Smooth muscle cell (in vitro differentiated cells): Measurements from ENCODE around the gene CLSTN1. TPM values are rescaled to one million over a fixed set of nuclear protein-coding genes. Genes with fewer than 3 reads are reported as not detected.

ENCODE experiments used
- DNase-seq: peaks from one replicate; lab custom pipeline; 2025; ENCODE audit not compliant: unreplicated experiment; lab: John Stamatoyannopoulos, UW
- H2AFZ ChIP-seq: fragments of 200-600 bp; sonication (generic); 2 replicates; pipeline ENCODE4 v1.6.0; 2016; ENCODE audit warnings: antibody characterized with exemption, low read depth, mild to moderate bottlenecking
- H3F3A ChIP-seq: fragments of 200-600 bp; sonication (generic); 2 replicates; pipeline ENCODE4 v1.6.0; 2017; ENCODE audit warnings: antibody characterized with exemption, low read depth
- H3K27ac ChIP-seq: fragments of 200-600 bp; sonication (generic); 2 replicates; pipeline ENCODE4 v1.5.1; 2016; ENCODE audit warnings: low read depth, mild to moderate bottlenecking
- H3K27me3 ChIP-seq: fragments of 200-600 bp; sonication (generic); 2 replicates; pipeline ENCODE4 v1.6.1; 2016; ENCODE audit warnings: low read depth, mild to moderate bottlenecking
- H3K36me3 ChIP-seq: fragments of 200-600 bp; sonication (generic); 2 replicates; pipeline ENCODE4 v1.5.1; 2016; ENCODE audit warnings: low read depth
- H3K4me1 ChIP-seq: fragments of 200-600 bp; sonication (generic); 2 replicates; pipeline ENCODE4 v1.5.1; 2016; ENCODE audit warnings: low read depth
- H3K4me2 ChIP-seq: fragments of 200-600 bp; sonication (generic); 2 replicates; pipeline ENCODE4 v1.6.0; 2016; ENCODE audit warnings: mild to moderate bottlenecking
- H3K4me3 ChIP-seq: fragments of 200-600 bp; sonication (generic); 2 replicates; pipeline ENCODE4 v1.5.1; 2016; ENCODE audit warnings: mild to moderate bottlenecking
- H3K79me2 ChIP-seq: fragments of 200-600 bp; sonication (generic); 2 replicates; pipeline ENCODE4 v1.6.0; 2016; ENCODE audit warnings: low read depth, mild to moderate bottlenecking
- H3K9ac ChIP-seq: fragments of 200-600 bp; sonication (generic); 2 replicates; pipeline ENCODE4 v1.6.0; 2016; ENCODE audit warnings: low read depth
- H3K9me3 ChIP-seq: fragments of 200-600 bp; sonication (generic); replicated peaks from 2 replicates; pipeline ENCODE4 v1.5.1; 2016; ENCODE audit warnings: low read depth
- H4K20me1 ChIP-seq: fragments of 200-600 bp; sonication (generic); 2 replicates; pipeline ENCODE4 v1.6.0; 2016; ENCODE audit warnings: low read depth
- WGBS: methylation state at CpG from one replicate; pipeline ENCODE4 v1.1.7; 2016; ENCODE audit warnings: low lambda C conversion rate; 5-methylcytosine and 5-hydroxymethylcytosine counted together
- polyA plus RNA-seq: library from polyadenylated mRNA; unstranded; fragments of >200 nt; fragmentation: Nextera tagmentation; extraction: Ambion mirVana; gene quantifications from 2 replicates; pipeline ENCODE4 v1.2.1, GENCODE V29; 2016
- total RNA-seq: library from RNA; depleted of rRNA; stranded (reverse); fragments of >200 nt; gene quantifications from 2 replicates; pipeline ENCODE4 v1.2.3, GENCODE V29; 2014
- TF ChIP-seq, protein P1 (sequence below): fragments of 200-600 bp; sonication (generic); IDR thresholded peaks from 2 replicates; pipeline ENCODE4 v1.5.1; 2017; ENCODE audit warnings: borderline replicate concordance, mild to moderate bottlenecking, antibody characterized with exemption; ENCODE audit not compliant: insufficient read depth, poor library complexity, severe bottlenecking

Gene CLSTN1
- total and polyA plus RNA-seq, 2 experiments from 2014 or later: 51.3 to 83.5 TPM

DNA sequence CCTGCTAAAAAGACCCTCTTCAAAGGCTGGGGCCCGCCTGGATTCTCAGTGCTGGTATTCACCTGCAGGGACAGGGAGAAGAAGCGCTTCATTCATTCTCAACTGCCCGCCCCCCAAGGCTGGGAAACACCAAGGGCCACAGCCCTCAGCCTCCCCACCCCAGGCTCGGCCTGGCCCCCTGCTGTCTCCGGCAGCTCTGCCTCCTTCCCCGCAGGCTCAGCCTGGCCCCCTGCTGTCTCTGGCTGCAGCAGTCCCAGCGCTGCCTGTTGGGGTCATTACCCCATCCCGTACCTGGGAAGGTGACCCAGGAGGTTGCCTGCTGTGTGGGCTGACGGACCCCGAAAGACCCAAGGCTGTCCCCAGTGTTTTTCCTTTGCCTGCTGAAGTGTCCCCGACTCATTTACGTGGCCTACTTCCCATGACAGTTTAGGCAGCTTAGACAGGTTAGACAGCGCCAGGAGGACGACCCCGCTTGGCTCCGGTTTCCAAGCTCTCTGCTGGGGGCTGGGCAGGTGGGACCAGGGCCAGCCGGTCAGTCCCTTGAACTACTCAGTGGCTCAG is 22.9 kb upstream of the CLSTN1 start:
- Histone ChIP-seq H3K79me2 (no peaks in the 10 kb centered on the region), H3K9ac (no peak overlapping the region), H3K4me2 (no peak overlapping the region), H3K9me3 (no peaks in the 10 kb centered on the region), H4K20me1 (no peaks in the 10 kb centered on the region), H3K27me3 (no peaks in the 10 kb centered on the region), H3K4me1 (peaks cover 4% of the 10 kb centered on the region), H3K27ac (no peak overlapping the region), H2AFZ (no peak overlapping the region), H3K4me3 (no peak overlapping the region), H3F3A (no peaks in the 10 kb centered on the region), H3K36me3 (no peaks in the 10 kb centered on the region)
- TF ChIP-seq, protein P1, sequence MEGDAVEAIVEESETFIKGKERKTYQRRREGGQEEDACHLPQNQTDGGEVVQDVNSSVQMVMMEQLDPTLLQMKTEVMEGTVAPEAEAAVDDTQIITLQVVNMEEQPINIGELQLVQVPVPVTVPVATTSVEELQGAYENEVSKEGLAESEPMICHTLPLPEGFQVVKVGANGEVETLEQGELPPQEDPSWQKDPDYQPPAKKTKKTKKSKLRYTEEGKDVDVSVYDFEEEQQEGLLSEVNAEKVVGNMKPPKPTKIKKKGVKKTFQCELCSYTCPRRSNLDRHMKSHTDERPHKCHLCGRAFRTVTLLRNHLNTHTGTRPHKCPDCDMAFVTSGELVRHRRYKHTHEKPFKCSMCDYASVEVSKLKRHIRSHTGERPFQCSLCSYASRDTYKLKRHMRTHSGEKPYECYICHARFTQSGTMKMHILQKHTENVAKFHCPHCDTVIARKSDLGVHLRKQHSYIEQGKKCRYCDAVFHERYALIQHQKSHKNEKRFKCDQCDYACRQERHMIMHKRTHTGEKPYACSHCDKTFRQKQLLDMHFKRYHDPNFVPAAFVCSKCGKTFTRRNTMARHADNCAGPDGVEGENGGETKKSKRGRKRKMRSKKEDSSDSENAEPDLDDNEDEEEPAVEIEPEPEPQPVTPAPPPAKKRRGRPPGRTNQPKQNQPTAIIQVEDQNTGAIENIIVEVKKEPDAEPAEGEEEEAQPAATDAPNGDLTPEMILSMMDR: no peak
- WGBS: 70% methylated on average over 17 of the region's 17 CpGs
- no peak for DNase-seq

DNA sequence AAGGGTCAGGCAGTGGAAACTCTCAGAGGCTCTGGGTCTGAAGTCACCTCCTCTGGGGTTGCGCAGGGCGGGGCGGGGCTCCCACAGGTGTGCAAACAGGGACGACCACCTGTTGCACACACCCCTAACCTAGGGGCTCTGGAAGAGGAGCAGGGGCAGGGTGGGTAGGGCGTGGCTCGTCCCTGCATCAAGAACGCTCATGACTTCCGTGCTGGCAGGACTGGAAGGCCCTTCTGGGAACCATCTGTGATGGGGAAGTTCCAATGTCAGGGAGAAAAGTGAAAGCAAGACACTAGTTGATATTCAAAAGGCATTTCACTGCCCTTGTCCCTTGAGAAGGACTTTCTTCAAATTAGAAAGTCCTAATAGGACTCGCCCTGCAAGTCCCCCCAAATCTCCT is 22.1 kb upstream of the CLSTN1 start:
- H3K9ac ChIP-seq: no peak overlapping the region
- H4K20me1 ChIP-seq: no peaks in the 10 kb centered on the region
- WGBS: 87% methylated on average over 9 of the region's 9 CpGs
- H3K4me2 ChIP-seq: no peak overlapping the region
- no peaks in the 10 kb centered on the region for H3K79me2 ChIP-seq
- no peaks in the 10 kb centered on the region for H3K27me3 ChIP-seq
- no peaks in the 10 kb centered on the region for H3K9me3 ChIP-seq
- DNase-seq: no peak
- peaks cover 4% of the 10 kb centered on the region for H3K4me1 ChIP-seq
- H3K36me3 ChIP-seq: no peaks in the 10 kb centered on the region
- H3K4me3 ChIP-seq: no peak overlapping the region
- no peak overlapping the region for H2AFZ ChIP-seq
- no peak overlapping the region for H3K27ac ChIP-seq
- TF ChIP-seq, protein P1: no peak
- H3F3A ChIP-seq: no peaks in the 10 kb centered on the region

DNA sequence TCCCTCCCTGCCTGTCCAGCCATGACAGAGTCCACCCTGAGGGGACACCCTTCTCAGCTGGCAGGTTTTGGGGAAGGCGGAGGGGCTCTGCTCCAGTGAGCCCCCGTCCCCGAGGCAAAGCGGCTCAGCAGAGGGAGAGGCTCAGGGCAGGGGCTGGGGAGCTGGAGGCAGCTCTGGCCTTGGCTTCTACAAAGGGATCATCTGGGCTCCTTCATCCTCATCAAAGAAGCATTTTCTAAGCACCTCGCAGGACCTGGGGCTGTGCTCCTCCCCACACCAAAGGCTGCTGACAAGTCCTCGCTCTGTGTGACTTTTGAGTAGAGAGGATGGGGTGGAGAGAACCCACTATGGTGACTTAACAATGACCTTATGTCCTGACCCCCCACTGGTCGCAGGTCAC is 21.0 kb upstream of the CLSTN1 start:
- Histone ChIP-seq H3K27me3 (no peaks in the 10 kb centered on the region), H3K4me2 (no peak overlapping the region), H3K4me3 (no peak overlapping the region), H2AFZ (no peak overlapping the region), H3K9me3 (no peaks in the 10 kb centered on the region), H3K27ac (no peak overlapping the region), H3K4me1 (peaks cover 4% of the 10 kb centered on the region), H3K79me2 (no peaks in the 10 kb centered on the region), H3F3A (no peaks in the 10 kb centered on the region), H3K9ac (no peak overlapping the region), H3K36me3 (no peaks in the 10 kb centered on the region), H4K20me1 (no peaks in the 10 kb centered on the region)
- DNase-seq: no peak
- 97% methylated on average over 7 of the region's 7 CpGs for WGBS
- TF ChIP-seq, protein P1: no peak

DNA sequence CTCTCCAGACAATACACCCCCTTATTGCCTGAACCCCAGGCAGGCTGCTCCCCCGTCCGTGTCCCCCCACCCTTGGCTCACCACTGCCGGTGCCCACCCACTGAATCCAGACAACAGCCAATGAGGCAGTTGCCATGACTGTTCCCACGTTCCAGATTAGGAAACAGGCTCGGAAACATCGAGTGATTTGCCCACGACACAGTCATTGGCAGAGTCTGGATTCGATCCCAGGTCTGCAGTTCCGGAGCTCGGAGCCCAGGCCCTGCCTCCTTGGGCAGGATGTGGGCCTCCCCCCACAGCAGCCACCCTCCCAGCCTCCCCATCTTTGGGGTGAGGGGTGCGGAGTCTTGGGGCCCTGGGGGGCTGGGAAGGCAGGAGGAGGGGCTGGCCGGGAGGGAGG is 20.3 kb upstream of the CLSTN1 start:
- no peaks in the 10 kb centered on the region for H3K27me3 ChIP-seq

More for the DNA sequence above, 20.3 kb upstream of the CLSTN1 start:
- TF ChIP-seq, protein P1: no peak
- Histone ChIP-seq H3K4me3 (no peak overlapping the region), H3K9me3 (no peaks in the 10 kb centered on the region), H3K4me1 (peaks cover 4% of the 10 kb centered on the region), H3K9ac (no peak overlapping the region), H3K4me2 (no peak overlapping the region), H2AFZ (no peak overlapping the region), H3K79me2 (no peaks in the 10 kb centered on the region), H3K27ac (no peak overlapping the region), H4K20me1 (no peaks in the 10 kb centered on the region), H3K36me3 (no peaks in the 10 kb centered on the region), H3F3A (no peaks in the 10 kb centered on the region)
- DNase-seq: no peak
- WGBS: 81% methylated on average over 12 of the region's 12 CpGs
